HG02763 (cell line): Measurements from ENCODE around the gene TUBA4B.
"Not testable (repeated sequence)": the region's sequence is repeated elsewhere in the genome, so short reads cannot be mapped to it uniquely, and the experiment has no call there.

Experiments used
- ATAC-seq: cut with Tn5 transposase; IDR thresholded peaks from one replicate; pipeline ENCODE4 v1.9.1; 2021; ENCODE audit warnings: mild to moderate bottlenecking, moderate library complexity; ENCODE audit not compliant: unreplicated experiment

The TUBA4B gene

DNA sequence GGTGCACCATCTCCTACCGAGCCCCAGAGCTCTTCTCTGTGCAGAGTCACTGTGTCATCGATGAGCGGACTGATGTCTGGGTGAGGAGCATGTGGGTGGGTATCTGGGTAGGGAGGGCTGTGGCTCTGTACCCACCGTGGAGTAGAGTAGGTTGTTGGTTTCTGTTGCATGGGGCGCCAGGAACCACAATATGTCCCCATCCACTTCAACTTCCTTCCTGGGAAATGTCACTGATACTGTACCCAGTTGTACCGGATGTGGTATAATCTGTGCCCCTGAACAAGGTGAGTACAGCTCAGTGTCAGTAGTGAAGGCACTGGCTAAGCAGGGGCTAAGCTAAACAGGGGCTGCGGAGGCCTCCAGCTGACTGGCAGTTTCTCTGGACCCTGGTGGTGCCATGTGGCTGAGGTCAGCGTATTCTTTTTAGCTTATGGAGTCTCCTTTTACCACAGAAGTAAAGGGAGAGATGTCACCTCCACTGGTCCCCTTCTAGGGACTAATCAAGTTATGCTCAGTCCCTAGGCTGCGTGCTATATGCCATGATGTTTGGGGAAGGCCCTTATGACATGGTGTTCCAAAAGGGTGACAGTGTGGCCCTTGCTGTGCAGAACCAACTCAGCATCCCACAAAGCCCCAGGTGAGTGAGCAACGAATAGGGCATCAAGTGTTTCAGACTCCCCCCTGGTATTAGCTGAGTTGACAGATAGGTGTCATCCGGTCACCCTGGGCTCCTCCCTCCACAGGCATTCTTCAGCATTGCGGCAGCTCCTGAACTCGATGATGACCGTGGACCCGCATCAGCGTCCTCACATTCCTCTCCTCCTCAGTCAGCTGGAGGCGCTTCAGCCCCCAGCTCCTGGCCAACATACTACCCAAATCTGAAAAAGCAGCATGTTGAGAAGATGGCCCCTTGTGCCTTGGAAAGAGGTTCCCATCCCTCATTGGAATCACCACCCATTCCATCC lies 5.1 kb upstream of the TUBA4B start:
- ATAC-seq: no peak

DNA sequence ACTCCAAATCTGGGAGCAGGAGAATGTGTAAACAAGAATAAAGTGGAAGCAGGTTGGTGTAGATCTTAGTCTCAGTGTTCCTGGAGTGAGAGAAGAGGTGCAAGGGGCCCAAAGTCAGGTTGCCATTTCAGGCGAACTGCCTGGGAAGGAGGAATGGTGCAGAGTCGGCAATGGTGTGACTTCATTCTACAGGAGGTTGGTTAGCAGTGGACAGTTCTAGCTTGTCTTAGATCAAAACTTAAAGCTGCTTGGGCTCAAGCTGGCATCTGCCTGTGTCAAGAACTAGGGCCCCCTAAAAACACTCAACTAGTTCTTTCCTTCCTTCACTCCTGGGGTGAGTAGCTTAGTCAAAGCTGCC lies 4.2 kb upstream of the TUBA4B start:
- no peak for ATAC-seq

DNA sequence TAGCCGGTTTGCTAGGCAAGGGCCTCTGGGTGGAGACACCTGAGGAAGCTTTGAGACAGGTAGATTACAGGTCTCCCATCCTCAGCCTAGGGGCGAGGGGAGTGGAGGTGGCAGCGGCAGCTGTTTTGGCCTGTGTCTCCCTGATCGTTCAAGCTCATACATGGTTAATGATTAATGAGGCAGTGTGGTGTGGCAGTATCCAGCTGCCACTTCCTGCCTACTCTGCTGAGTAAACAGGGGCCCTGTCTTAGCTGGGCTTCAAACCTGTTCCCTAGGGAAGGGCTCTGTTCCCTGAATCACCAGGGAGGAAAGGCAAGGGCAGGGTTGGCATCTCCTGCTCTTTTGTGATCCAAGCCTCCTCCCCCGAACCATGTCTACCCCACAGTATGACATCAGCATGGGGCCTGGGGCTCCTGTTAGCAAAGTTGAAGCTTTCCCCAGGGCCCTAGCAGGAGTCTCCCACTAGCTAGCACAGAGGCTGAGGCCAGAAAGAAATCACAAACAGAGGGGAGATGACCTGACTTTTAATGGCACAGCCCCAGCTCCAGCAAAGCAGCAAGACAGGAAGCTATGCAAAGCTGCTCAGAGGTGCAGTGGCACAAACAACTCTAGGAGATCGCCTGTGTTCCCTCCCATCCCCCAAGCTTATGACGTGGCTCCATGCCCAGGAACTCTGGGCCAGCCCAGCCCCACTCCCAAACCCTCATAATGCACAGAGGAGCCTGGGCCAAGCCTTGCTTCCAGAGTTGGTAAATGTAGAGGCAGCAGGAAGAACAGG lies 3.7 kb upstream of the TUBA4B start:
- peak; percentile 42 for ATAC-seq

DNA sequence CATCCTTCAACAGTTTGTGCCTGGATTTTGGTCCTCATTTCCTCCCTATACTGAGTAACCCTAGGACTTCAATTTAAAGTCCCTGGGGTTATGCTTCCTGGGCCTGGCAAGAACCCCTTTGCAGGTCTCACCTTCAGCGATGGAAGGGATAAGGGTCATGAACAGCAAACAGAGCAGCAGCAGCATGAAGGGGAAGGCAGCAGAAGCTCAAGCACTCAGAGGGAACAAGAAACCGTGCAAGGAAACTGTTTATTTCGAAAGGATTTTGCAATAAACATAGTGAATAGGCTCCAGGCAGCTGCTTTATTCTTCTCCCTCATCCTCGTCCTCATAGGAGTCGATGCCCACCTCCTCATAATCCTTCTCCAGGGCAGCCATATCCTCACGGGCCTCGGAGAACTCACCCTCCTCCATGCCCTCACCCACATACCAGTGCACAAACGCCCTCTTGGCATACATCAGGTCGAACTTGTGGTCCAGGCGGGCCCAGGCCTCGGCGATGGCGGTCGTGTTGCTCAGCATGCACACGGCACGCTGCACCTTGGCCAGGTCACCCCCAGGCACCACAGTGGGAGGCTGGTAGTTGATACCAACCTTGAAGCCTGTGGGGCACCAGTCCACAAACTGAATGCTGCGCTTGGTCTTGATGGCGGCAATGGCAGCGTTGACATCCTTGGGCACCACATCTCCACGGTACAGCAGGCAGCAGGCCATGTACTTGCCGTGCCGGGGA lies 2.8 kb upstream of the TUBA4B start:
- ATAC-seq: no peak

DNA sequence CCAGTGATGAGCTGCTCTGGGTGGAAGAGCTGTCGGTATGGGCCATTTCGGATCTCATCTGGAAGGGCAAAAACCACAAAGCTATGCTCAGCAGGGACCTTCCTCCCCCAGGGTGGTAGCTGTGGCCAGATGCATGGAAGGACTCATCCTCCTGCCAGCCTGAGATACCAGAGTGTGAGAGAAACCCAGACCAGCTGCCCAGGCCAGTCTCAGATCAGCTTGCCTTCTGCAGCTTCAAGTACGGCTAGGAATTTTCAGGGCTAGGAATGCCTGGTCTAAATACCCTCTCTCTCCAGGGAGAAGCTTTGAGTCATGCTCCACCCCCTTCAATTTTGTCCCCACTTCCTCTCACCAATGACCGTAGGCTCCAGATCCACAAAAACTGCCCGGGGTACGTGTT lies 1.4 kb upstream of the TUBA4B start:
- no peak for ATAC-seq

DNA sequence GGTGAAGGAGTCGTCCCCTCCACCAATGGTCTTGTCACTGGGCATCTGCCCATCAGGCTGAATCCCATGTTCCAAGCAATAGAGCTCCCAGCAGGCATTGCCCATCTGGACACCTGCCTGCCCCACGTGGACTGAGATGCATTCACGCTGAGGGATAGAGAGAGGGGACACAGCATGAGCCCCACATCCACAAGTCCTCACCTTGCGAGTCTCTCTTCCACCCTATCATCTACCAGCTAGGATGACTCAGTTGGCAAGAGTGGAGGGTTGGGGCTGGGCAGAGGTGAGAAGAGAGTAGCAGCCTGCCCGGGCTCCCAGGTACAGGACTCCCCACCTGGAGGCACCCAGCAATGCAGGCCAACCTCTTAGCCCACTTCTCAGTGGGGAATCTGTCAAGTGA lies 959 bp upstream of the TUBA4B start:
- ATAC-seq: no peak

DNA sequence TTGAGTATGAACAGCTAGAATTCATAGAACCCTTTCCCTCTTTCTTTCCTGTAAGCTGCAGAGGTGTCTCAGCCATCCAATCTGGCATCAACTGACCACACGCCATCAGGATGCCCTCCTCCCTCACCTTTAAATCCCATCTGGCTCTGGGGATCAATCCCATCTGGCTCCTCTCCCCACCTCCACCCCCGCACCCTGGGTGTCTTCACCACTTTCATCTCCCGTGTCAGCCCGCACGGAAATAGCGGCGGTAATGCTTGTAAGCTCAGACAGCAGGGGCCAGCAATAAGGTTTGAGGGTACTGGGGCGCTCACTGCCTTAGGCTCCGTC lies 508 bp upstream of the TUBA4B start:
- no peak for ATAC-seq

DNA sequence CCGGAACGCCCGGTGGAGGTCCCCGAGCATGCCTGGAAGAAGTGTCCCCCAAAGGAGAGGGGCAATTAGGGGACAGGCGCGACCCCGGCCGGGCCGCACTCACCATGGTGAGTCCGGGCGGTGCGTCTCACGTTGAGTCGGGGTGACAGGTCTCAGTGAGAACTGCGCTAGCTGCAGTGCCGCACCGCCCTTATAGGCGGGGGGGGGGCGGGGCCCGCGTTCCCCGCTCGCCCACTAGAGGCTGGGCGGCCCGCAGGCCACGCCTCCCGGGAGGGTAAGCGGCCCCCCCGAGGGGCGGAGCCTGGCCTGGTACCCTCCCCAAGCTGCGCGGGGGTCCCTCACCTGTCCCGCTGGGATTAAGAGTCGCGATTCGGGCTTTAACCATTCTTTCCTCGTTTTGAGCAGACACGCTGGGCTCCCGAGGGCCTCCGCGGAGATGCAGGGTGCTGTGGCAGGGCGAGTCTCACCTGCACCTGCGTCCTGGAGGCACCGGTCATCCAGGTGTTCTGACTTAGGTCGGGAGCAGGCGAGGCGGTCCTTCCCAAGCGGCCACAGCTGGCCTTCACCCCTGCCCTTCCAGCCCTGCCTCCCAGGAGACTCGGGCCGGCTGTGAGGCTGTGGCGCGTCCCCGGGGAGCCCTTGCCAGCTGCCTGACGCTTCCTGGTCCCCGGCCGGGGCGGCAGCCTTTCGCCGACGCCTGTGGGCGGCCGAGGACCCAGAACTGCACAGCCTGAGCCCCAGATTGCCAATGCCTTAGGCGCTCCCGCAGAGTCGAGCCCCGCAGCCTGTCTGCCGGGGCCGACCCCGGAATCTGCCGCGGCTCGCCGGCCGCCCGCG lies 928 bp downstream of the TUBA4B start, which contains the start of gene TUBA4A:
Gene TUBA4A, minus strand, starts transcription at position 166 of the 837 bp plus-strand sequence. Its CDS starts 60 bp downstream, at position 106.
- ATAC-seq: peak; percentile 46

DNA sequence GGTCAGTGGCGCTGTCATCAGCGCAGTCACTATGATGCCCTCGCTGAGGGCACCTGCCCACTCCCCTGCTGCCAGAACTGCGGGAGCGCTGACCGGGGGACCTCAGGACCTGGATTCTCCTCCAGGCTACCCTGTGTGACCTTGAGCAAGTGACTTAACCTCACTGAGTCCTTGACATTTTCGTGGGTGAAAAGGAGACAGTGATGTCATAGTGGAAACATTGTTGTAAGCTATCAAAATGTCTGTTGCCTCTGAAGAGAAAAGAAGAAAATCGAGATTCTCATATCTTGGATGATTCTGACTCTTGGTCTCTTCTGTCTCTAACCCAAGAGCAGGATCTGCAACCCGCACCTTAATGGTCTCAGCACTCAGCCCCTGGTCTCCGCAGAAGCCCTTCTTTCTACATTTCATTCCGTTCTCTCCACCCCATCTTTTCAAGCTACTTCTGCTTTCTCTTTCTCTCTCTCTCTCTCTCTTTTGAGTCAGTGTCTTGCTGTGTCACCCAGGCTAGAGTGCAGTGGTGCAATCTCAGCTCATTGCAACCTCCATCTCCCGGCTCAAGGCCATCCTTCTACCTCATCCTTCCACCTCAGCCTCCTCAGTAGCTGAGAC lies 1.7 kb downstream of the TUBA4B start:
- no peak for ATAC-seq

DNA sequence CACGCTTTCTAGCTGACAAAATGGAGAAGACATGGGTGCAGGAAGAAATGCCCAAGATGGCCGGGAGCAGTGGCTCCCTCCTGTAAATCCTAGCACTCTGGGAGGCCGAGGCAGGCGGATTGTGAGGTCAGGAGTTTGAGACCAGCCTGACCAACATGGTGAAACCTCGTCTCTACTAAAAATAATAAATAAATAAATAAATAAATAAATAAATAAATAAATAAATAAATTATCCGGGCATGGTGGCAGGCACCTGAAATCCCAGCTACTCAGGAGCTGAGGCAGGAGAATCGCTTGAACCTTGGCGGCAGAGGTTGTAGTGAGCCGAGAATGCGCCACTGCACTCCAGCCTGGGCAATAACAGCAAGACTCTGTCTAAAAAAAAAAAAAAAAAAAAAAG lies 5.9 kb downstream of the TUBA4B start:
- ATAC-seq: not testable (repeated sequence)

DNA sequence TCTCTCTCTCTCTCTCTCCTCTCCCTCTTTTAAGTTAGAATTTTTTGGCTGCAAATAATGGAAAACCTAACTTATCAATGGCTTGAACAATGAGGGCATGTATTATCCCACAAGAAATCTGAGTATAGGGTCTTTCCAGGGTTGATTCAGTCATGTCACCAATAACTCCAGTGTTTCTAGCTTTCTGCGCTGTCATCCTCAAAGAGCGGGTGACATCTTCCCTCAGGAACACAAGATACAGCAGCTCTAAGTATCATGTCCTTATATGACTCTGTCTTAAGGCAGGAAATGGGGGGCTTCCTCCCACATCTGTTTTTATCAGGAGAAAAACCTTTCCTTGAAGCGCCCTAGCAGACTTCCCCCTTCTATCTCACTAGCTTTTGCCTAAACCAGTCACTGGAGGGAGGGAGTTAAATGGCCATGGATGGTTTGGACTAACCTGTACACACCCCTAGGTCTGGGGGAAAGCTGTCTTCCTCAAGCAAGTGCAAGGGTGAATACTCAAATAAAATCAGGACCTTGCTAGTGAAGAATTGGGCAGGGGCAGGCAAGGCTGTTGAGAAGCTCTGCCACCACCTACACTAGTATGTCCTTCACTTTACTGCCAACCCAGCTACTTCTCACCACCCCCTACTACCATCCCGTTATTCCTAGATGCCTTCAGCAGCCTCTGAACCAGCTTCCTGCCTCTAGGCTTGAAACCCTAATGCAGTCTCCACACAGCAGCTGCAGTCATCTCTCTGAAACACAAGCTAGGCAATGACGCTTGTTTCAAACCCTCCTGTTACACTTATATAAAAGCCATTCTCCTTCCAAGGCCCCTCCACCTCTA lies 8.2 kb downstream of the TUBA4B start:
- no peak for ATAC-seq

DNA sequence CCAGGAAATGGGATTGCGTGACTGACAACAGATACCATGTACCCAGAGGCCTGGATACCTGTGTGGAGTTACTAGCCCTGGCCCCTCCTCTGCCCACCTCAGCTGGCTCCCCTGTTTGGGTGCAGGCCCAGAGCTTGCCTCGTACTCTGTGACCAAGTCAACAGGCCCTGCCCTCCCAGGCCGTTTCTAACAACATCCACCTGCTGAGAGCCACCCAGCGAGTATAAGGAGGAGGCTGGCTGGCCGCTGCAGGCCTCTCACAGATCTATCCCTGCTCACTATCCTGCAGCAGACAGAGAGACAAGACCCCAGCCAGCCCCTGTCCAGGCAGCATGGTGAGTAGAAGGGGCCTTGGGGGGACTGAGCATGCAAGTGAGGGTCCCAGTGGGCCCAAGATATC lies 13.2 kb downstream of the TUBA4B start:
- no peak for ATAC-seq

DNA sequence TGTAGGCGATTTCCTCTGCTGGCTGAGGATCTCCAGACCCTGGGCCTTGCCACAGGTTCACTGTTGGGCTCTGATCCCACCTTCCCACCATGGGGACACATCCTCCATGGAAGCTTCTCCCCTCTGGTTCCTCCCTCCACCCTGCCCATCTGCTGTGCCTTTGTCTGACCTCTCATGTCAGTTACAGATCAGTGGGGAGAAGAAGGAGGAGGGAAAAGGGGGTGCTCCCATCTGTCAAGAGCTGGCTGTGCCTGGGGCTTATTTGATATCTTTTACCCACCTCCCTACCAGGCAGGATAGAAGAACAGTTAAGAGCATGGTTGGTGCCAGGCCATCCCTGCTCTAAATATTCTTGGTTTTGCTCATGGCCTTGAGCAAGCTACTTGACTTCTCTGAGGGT lies 13.8 kb downstream of the TUBA4B start:
- no peak for ATAC-seq

DNA sequence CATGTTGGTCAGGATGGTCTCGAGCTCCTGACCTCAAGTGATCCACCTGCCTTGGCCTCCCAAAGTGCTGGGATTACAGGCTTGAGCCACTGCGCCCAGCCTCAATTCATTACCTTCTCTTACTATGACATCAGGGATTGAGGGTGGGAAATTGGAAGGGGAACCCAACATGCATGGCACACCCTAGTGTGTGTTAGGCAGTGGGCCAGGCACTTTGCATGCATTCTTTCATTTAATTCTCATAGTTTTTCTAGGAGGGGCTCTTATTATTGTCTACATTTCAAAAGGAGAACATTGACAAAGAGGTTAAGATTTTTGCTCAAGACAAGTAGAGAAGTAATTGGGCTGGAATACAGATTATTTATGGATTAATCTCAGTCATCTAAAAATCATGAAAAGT lies 15.3 kb downstream of the TUBA4B start:
- ATAC-seq: no peak

DNA sequence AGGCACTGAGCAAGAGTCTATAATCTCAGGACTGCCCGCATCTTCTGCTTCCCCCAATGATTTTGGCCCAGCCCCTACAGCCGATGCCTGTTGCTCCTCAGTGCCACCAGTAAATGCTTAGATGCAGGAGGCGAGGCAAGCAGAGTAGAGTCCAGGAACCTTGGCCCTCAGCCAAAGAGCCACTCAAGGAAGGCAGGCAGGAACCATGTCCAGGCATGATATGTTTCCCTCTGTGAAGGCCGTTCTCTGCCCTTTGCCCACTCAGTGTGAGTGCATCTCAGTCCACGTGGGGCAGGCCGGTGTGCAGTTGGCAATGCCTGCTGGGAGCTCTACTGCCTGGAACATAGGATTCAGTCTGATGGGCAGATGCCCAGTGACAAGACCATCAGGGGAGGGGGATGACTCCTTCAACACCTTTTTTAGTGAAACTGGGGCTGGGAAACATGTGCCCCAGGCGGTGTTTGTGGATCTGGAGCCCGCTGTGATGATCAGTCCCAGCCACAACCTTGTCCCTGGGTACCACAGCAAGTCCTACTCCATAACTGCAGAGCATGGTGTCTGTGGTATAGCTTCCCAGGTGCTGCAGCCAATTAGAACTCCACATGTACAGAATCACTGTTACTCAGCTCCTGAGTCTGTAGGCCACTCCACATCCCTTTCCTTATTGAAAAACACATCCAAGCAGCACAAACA lies 16.5 kb downstream of the TUBA4B start:
- no peak for ATAC-seq

DNA sequence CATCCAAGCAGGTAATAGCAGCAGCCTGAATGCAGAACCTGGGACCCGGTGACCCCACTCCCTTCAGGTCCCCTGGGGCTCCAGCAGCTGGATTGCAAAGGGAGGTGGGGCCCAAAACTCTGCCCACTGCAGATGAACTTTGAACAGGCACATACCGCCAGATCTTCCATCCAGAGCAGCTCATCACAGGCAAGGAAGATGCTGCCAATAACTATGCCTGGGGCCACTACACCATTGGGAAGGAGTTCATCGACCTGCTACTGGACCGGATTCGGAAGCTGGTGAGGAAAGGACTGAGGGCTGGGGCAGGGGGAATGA lies 17.0 kb downstream of the TUBA4B start:
- no peak for ATAC-seq

DNA sequence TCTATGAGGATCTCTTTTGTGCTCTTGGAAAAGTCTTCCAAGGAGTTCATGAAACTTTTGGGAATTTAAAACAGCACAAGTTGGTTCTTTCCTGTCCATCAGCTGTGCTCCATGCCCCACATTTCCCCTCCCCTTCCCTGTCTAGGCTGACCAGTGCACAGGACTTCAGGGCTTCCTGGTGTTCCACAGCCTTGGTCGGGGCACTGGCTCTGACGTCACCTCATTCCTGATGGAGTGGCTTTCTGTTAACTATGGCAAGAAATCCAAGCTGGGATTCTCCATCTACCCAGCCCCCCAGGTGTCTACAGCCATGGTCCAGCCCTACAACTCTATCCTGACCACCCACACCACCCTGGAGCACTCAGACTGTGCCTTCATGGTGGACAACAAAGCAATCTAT lies 18.0 kb downstream of the TUBA4B start:
- ATAC-seq: no peak

DNA sequence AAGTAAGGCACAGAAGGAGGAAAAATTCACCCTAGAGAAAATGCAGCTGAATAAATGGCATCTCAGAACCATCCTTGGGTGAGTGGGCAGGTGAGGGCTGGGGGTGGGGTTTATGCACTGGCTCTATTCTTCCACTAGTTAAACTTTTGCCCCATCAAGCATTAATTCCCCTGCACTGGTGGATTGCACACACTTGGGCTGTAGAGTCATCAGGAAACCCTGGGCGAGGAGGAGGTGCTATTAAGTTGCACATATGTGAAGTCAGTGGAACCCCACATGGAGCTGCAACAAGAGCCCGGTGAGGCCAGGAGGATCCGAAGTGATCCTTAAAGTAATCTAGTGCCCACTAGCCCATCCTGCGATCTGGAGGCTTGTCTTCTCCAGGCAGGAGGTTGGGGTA lies 19.3 kb downstream of the TUBA4B start:
- ATAC-seq: no peak

DNA sequence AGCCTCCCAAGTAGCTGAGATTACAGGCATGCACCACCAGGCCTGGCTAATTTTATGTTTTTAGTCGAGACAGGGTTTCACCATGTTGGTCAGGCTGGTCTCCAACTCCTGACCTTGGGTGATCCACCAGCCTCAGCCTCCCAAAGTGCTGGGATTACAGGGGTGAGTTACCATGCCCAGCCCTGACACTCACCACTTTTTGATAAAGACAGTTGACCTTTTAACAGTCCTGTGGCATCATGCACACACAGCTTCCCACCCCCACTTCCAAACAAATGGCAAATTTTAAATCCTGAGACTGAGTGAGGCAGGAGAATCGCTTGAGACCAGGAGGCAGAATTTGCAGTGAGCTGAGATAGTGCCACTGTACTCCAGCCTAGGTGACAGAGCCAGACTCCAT lies 20.0 kb downstream of the TUBA4B start:
- no peak for ATAC-seq
